Tibial nerve (tissue), 4 donors: Measurements from ENCODE around the gene TOPBP1.

Source experiments
- CTCF ChIP-seq, 5 experiments: fragments of 200-600 bp in 3 of 5; fragments of 450-650 bp in 2 of 5; sonication (generic) in 3 of 5; IDR thresholded peaks; one replicate each; pipeline ENCODE4 v1.5.1; 2016 to 2019; ENCODE audit warnings: antibody characterized with exemption in 5 of 5, mild to moderate bottlenecking in 3 of 5, moderate library complexity in 2 of 5
- EP300 ChIP-seq, 2 donors: sonication (generic); formaldehyde crosslinking; IDR thresholded peaks; one replicate each; pipeline ENCODE4 v1.6.1; 2017; ENCODE audit warnings: antibody characterized with exemption in 2 of 2, mild to moderate bottlenecking in 1 of 2
- POLR2A ChIP-seq, 2 donors: fragments of 450-650 bp; IDR thresholded peaks; one replicate each; pipeline ENCODE4 v1.6.1; 2017; ENCODE audit warnings: antibody characterized with exemption in 2 of 2, mild to moderate bottlenecking in 2 of 2, moderate library complexity in 2 of 2

GRCh38 chr3:133662278-133662651, 524 bp upstream of the TOPBP1 start:
- TF ChIP-seq CTCF (IDR thresholded peaks at IDR 0.05), result no peak
- TF ChIP-seq POLR2A (IDR thresholded peaks at IDR 0.05), result no peak
- TF ChIP-seq EP300 (IDR thresholded peaks at IDR 0.05), result no peak
